Pons (tissue), 1 donor: Measurements from ENCODE around the gene SIRT4.
"Not testable (repeated sequence)": the region's sequence is repeated elsewhere in the genome, so short reads cannot be mapped to it uniquely, and the experiment has no call there.

Source experiments
- DNase-seq: peaks from one replicate; pipeline ENCODE4 v3.0.0-alpha.2; 2016; ENCODE audit warnings: low spot score

The SIRT4 gene

DNA sequence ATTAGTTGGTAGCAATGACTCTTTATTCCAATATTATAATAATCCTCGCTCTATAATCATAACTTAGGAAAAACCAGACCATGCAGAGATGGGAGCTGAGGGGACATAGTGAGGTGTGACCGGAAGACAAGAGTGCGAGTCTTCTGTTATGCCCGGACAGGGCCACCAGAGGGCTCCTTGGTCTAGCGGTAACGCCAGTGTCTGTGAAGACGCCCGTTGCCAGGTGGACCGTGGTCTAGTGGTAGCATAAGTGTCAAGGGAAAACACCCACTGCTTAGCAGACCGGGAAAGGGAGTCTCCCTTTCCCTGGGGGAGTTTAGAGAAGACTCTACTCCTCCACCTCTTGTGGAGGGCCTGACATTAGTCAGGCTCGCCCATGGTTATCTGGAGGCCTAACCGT lies 33.3 kb downstream of the SIRT4 start:
- not testable (repeated sequence) for DNase-seq

- not testable (repeated sequence) for DNase-seq
Observed at GRCh38 chr12:120336392-120336791, 34.3 kb downstream of the SIRT4 start.

- DNase-seq, result no peak
Observed at GRCh38 chr12:120337730-120338129, 35.6 kb downstream of the SIRT4 start.

DNA sequence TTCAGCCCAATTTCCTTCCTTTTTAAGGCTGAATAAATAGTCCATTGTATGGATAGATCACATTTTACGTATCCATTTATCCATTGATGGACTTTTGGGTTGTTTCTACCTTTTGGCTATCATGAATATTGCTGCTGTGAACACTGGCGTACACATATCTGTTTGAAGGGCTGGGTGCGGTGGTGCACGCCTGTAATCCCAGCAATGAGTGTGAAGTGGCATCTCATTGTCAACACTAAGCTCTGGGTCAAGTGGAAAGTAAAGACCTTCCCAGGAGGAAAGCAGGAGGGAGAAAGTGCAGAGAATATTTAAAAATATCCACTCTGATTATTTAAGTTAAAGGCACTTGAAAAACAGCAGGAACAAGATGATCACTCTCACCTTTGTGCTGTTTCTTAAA lies 37.1 kb downstream of the SIRT4 start:
- DNase-seq, result no peak

DNA sequence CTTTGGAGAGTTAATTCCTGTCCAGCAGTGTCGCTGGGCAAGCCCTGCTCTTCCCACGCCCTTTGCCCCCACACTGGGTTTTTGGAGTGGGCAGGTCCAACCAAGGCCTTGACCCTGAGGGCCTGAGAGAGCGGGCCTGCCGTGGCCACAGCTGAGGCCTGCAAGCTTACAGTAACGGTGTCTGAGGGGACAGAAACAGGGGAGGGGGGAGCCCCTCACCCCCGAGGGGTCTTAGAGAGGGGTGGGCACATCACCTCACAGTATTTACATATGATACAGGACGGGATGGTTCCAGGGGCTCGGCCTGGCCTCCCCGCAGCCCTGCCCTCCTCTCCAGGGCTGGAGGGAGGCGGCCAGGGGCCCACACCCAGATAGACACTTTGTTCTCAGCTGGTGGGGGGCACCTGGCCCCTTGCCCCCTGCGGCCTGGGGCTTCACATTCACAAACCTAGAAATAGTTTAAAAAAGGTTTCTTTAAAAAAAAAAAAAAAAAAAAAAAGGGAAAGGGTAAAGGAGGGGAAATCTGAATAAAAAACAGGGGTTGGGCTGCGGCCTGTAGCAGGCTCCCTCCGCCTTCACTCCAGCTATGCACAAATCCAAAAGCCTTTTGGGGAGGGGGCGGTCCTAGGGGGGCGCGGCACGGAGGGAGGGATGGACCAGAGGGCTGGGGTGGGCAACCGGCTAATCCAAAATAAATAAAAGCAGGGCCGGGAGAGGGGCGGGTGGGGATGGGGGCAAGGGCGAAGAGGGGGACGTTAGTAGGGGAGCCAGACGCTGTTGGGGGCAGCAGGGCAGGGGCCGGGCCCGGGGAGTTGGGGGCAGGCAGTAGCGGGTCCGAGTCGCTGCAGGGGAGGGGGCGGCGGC lies 40.3 kb downstream of the SIRT4 start:
- no peak for DNase-seq

DNA sequence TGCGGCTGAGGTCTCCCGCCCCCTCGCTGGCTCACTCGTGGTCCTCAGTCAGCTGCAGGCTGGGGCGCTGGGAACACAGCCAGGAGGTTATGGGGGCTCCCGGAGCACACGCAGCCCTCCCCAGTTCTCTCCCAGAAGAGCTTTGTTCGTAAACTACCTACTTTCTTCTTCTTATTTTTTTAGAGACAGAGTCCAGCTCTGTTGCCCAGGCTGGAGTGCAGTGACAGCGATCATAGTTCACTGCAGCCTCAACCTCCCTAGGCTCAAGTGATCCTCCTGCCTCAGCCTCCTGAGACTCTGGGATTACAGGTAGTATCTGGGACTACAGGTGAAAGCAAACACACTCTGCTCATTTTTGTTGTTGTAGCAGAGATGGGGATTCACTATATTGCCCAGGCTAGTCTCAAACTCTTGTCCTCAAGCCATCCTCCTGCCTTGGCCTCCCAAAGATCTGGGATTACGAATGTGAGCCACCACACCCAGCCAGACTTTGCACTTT lies 41.0 kb downstream of the SIRT4 start:
- DNase-seq, result no peak

GRCh38 chr12:120343692-120344091 lies 41.6 kb downstream of the SIRT4 start:
- no peak for DNase-seq

GRCh38 chr12:120346031-120346430 lies 43.9 kb downstream of the SIRT4 start:
- DNase-seq, result no peak

GRCh38 chr12:120346681-120347080 lies 44.6 kb downstream of the SIRT4 start:
- DNase-seq, result no peak

GRCh38 chr12:120347766-120348165 lies 45.6 kb downstream of the SIRT4 start:
- no peak for DNase-seq

DNA sequence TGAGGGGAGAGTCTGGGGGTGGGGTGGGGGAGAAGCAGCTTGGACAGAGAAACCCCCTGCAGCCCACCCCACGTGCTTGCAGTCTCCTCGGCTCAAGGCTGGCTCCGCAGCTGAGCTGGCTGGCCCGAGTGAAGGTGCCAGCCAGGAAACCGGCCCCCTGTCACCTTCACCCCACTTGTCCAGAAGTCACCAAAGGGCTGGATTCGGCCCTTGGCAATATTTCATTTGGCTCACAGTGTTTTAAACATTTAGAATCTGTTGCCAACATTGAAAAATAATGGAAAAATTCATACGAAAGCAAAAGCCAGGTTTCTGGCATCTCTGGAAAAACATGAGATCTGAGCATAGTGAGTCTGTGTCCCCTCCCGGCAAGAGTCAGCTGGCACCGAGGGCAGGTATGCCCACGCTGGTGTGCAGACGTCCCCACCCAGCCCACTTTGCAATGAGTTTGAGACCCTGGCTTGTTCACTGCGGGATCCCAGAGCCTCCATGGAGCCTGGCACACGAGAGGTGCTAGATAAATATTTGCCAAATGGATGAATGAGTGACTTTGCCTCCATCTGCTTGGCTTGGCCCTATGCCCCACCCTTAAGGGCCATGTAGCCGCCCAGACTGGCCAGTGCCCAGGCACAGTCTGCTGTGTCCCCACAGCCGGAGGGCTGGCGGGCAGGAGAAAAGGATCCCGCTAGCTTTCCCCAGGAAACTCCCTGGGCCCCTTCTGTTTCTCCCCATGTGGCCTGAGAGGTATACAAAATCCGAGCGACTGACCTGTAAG lies 48.6 kb downstream of the SIRT4 start:
- no peak for DNase-seq

- no peak for DNase-seq
Observed at GRCh38 chr12:120352117-120352516, 50.0 kb downstream of the SIRT4 start.

DNA sequence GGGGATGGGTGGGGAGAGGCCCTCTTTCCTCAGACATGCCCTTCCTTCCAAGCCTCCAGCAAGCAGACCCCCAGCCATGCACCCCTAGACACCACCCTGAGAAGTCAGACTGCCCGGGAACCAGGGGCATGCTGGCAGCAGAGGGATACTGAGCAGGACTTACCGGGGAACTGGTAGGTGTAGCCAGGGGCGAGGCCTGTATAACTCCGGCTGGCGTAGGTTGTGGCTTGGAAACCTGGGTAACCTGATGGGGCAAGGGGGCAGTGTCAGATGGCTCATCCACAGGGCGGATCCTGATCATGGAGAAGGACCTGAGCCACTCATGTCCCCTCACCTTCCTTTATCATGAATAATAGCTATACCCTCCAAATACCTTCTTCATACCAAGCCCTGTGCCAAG lies 51.0 kb downstream of the SIRT4 start:
- DNase-seq, result no peak

DNA sequence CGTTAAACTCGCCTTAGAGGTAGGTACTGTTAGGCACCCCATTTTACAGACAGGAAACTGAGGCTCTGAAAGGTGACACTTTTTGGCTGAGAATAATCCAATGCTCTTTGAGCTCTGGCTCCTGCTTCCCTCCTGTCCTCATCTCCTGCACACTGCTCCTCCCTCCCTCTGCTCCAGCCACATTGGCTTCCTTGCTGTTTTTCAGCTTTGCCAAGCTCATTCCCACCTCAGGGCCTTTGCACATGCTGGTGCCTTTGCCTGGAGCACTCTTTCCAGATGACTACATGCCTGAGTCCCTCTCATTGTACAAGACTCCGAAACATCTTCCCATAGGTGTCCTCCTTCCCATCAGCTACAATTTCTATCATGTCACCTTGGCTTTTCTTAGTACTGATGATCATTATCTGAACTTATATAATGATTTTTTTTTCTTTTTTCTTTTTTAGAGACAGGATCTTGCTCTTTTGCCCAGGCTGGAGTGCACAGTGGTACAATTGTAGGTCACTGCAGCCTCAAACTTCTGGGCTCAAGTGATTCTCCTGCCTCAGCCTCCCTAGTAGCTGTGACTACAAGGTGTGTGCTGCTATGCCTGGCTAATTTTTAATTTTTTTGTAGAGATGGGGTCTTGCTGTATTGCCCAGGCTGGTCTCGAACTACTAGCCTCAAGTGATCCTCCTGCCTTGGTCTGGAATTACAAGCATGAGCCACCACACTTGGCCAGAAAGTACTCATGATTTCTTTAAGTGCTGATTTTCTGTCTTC lies 51.6 kb downstream of the SIRT4 start:
- DNase-seq, result no peak

DNA sequence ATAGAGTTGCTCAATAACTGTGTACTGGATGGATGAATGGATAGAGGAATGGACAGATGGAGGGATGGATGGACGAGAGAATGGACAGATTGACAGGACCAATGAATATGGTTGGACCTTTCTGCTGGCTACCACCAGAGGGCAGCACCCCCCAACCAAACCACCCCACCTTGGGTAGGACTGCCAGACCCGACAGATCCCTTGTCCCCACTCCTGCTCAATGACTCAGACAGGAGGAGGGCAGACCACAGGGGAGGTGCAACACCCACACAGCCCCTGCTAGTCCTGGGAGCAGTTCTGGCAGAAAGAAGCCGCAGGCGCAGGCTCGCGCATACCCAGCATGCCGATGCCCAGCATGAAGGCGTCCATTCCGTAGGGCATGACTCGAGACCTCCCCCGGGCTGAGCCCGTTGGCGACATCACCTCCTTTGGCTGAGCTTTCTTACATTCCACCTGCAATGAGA lies 54.5 kb downstream of the SIRT4 start:
- peak; percentile 65 for DNase-seq

- no peak for DNase-seq
Observed at GRCh38 chr12:120357104-120357503, 55.0 kb downstream of the SIRT4 start.

- DNase-seq, result no peak
Observed at GRCh38 chr12:120358412-120359100, 56.4 kb downstream of the SIRT4 start.

DNA sequence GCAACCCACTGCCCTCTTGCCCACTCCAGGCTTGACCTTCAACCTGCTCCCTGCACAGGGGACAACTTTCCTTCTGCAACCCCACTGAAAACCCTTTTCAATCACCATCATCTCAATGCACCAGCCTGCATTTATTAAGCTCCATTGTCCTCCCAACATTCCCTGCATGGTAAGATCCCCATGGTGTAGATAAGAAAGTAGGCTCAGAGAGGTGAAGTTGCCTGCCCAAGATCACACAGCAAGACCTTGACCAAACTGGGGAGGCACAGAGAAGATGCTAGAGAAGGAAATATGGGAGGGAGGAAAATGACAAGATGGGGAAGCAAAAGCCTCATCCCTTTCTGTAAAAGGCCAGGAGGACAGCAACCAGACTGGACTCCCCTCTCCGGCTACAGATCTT lies 57.0 kb downstream of the SIRT4 start:
- no peak for DNase-seq

DNA sequence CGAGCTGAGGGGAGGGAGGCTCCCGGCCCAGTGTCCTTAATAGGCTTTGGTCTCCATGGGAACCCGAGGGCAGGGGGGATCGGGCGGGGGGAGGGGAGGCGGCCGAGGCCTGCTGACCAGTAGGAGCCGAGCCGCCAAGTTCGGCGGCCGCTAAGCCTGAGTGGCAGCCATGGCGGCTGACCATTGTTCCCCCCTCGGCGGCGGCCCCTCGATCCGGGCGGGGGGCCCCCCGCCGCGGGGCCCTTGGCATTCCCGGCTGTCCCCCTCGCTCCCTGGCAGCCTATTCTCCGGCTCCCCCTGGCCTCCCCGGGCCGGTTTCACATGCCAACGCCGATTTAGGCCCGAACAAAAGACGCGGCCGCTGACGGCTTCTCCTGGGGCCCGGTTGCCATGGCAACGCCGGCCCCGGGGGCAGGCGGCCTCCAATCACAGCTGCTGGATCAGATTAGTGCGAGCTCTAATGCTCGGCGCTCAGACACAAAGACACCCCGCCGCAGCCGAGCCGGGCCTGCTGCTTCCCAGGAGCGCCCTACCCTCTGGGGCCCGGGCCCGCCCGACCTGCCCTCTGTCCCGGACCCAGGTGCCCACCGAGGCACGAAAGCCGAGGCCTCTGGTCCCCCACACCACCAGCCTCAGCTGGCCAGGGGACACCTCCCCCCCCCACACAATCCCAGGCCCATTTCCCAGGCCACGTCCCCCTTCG lies 59.5 kb downstream of the SIRT4 start:
- peak; percentile 69 for DNase-seq
